ENCODE data around the gene TMEM62. TPM values are rescaled to one million over a fixed set of nuclear protein-coding genes. Genes with fewer than 3 reads are reported as not detected.

Gene TMEM62
- 2.0 TPM for polyA plus RNA-seq (2013, experiment 1 of 2)
- polyA plus RNA-seq (2013, experiment 2 of 2), result 2.4 TPM

- Histone ChIP-seq H3K4me1 (ENCODE audit: control insufficient read depth, low read depth, low read length) (no peaks in the 10 kb centered on the region), H4K5ac (ENCODE audit: low read length) (no peak within 1 kb of the TSS), H3K27me3 (ENCODE audit: insufficient read depth, low read length, poor library complexity) (peaks cover 5% of the 10 kb centered on the region), H4K8ac (ENCODE audit: low read depth, low read length) (no peak within 1 kb of the TSS), H3K18ac (ENCODE audit: low read length) (peak within 1 kb of the TSS; percentile 66), H3K79me1 (ENCODE audit: low read length) (no peaks in the 10 kb centered on the region), H3K4ac (ENCODE audit: low read depth, low read length) (no peak within 1 kb of the TSS), H3K79me2 (ENCODE audit: control insufficient read depth, insufficient read depth, low read length) (no peaks in the 10 kb centered on the region), H3K4me2 (ENCODE audit: low read length) (peak within 1 kb of the TSS; percentile 67), H3K4me3 (ENCODE audit: low read length) (peak within 1 kb of the TSS; percentile 13), H2BK120ac (ENCODE audit: low read depth, low read length) (no peak within 1 kb of the TSS), H2BK5ac (ENCODE audit: low read length) (no peak within 1 kb of the TSS), H3K27ac (ENCODE audit: low read depth, low read length) (no peak within 1 kb of the TSS), H3K36me3 (ENCODE audit: control insufficient read depth, insufficient read depth, low read length) (no peaks in the 10 kb centered on the region), H3K9ac (ENCODE audit: low read length) (peak within 1 kb of the TSS; percentile 62), H2AK5ac (ENCODE audit: low read length) (no peak within 1 kb of the TSS), H3K23ac (ENCODE audit: low read length) (peak within 1 kb of the TSS; percentile 19), H2BK15ac (replicated peaks; ENCODE audit: low read depth) (no peak within 1 kb of the TSS), H3K56ac (ENCODE audit: low read length) (peak within 1 kb of the TSS; percentile 85)
- WGBS (ENCODE audit: extremely low coverage, insufficient coverage, low lambda C conversion rate), result no CpG with 5 or more reads among the region's 66 CpGs
- peak; percentile 71 for DNase-seq
Observed at GRCh38 chr15:43133430-43134156, at the start of gene TMEM62. Gene TMEM62 (plus strand): TSS chr15:43133586. CDS start chr15:43133803, 217 bp downstream.

GRCh38 chr15:43085921-43086320, 47.5 kb upstream of the TMEM62 start:
- Histone ChIP-seq H3K4ac (ENCODE audit: low read depth, low read length) (no peak overlapping the region), H2BK120ac (ENCODE audit: low read depth, low read length) (no peak overlapping the region), H3K27me3 (ENCODE audit: insufficient read depth, low read length, poor library complexity) (no peaks in the 10 kb centered on the region), H4K5ac (ENCODE audit: low read length) (no peak overlapping the region), H3K23ac (ENCODE audit: low read length) (no peak overlapping the region), H3K36me3 (ENCODE audit: control insufficient read depth, insufficient read depth, low read length) (no peaks in the 10 kb centered on the region), H3K4me2 (ENCODE audit: low read length) (no peak overlapping the region), H3K27ac (ENCODE audit: low read depth, low read length) (no peak overlapping the region), H3K4me3 (ENCODE audit: low read length) (no peak overlapping the region), H3K9ac (ENCODE audit: low read length) (no peak overlapping the region), H4K8ac (ENCODE audit: low read depth, low read length) (no peak overlapping the region), H2BK15ac (replicated peaks; ENCODE audit: low read depth) (no peak overlapping the region), H2BK5ac (ENCODE audit: low read length) (no peak overlapping the region), H3K79me2 (ENCODE audit: control insufficient read depth, insufficient read depth, low read length) (no peaks in the 10 kb centered on the region), H3K4me1 (ENCODE audit: control insufficient read depth, low read depth, low read length) (no peaks in the 10 kb centered on the region), H2AK5ac (ENCODE audit: low read length) (no peak overlapping the region), H3K18ac (ENCODE audit: low read length) (no peak overlapping the region), H3K56ac (ENCODE audit: low read length) (no peak overlapping the region), H3K79me1 (ENCODE audit: low read length) (no peaks in the 10 kb centered on the region)
- DNase-seq, result no peak

- no peaks in the 10 kb centered on the region for H3K4me1 ChIP-seq (ENCODE audit: control insufficient read depth, low read depth, low read length)
- H3K23ac ChIP-seq (ENCODE audit: low read length), result no peak overlapping the region
- H2BK5ac ChIP-seq (ENCODE audit: low read length), result no peak overlapping the region
- no peak overlapping the region for H3K9ac ChIP-seq (ENCODE audit: low read length)
- no peaks in the 10 kb centered on the region for H3K27me3 ChIP-seq (ENCODE audit: insufficient read depth, low read length, poor library complexity)
- H3K18ac ChIP-seq (ENCODE audit: low read length), result no peak overlapping the region
- H2BK120ac ChIP-seq (ENCODE audit: low read depth, low read length), result no peak overlapping the region
- H3K27ac ChIP-seq (ENCODE audit: low read depth, low read length), result no peak overlapping the region
- no CpG with 5 or more reads among the region's 1 CpG for WGBS (ENCODE audit: extremely low coverage, insufficient coverage, low lambda C conversion rate)
- no peak overlapping the region for H3K4me2 ChIP-seq (ENCODE audit: low read length)
- H3K4ac ChIP-seq (ENCODE audit: low read depth, low read length), result no peak overlapping the region
- no peaks in the 10 kb centered on the region for H3K36me3 ChIP-seq (ENCODE audit: control insufficient read depth, insufficient read depth, low read length)
- no peak overlapping the region for H2BK15ac ChIP-seq (replicated peaks; ENCODE audit: low read depth)
- H2AK5ac ChIP-seq (ENCODE audit: low read length), result no peak overlapping the region
- no peak for DNase-seq
- H3K79me1 ChIP-seq (ENCODE audit: low read length), result no peaks in the 10 kb centered on the region
- H3K56ac ChIP-seq (ENCODE audit: low read length), result no peak overlapping the region
- H3K79me2 ChIP-seq (ENCODE audit: control insufficient read depth, insufficient read depth, low read length), result no peaks in the 10 kb centered on the region
- H3K4me3 ChIP-seq (ENCODE audit: low read length), result no peak overlapping the region
- H4K5ac ChIP-seq (ENCODE audit: low read length), result no peak overlapping the region
- no peak overlapping the region for H4K8ac ChIP-seq (ENCODE audit: low read depth, low read length)
Observed at GRCh38 chr15:43086551-43086950, 46.8 kb upstream of the TMEM62 start.

GRCh38 chr15:43091859-43092258, 41.5 kb upstream of the TMEM62 start:
- no peak overlapping the region for H3K4ac ChIP-seq (ENCODE audit: low read depth, low read length)
- no peak overlapping the region for H3K4me2 ChIP-seq (ENCODE audit: low read length)
- H4K8ac ChIP-seq (ENCODE audit: low read depth, low read length), result no peak overlapping the region
- H2BK120ac ChIP-seq (ENCODE audit: low read depth, low read length), result no peak overlapping the region
- peaks cover 6% of the 10 kb centered on the region for H3K79me2 ChIP-seq (ENCODE audit: control insufficient read depth, insufficient read depth, low read length)
- H2BK15ac ChIP-seq (replicated peaks; ENCODE audit: low read depth), result no peak overlapping the region
- H3K27ac ChIP-seq (ENCODE audit: low read depth, low read length), result no peak overlapping the region
- no peaks in the 10 kb centered on the region for H3K27me3 ChIP-seq (ENCODE audit: insufficient read depth, low read length, poor library complexity)
- H3K9ac ChIP-seq (ENCODE audit: low read length), result no peak overlapping the region
- H3K18ac ChIP-seq (ENCODE audit: low read length), result no peak overlapping the region
- H3K79me1 ChIP-seq (ENCODE audit: low read length), result peaks cover 2% of the 10 kb centered on the region
- no peak overlapping the region for H3K23ac ChIP-seq (ENCODE audit: low read length)
- no CpG with 5 or more reads among the region's 4 CpGs for WGBS (ENCODE audit: extremely low coverage, insufficient coverage, low lambda C conversion rate)
- no peak for DNase-seq
- no peaks in the 10 kb centered on the region for H3K36me3 ChIP-seq (ENCODE audit: control insufficient read depth, insufficient read depth, low read length)
- no peaks in the 10 kb centered on the region for H3K4me1 ChIP-seq (ENCODE audit: control insufficient read depth, low read depth, low read length)
- H3K4me3 ChIP-seq (ENCODE audit: low read length), result no peak overlapping the region
- no peak overlapping the region for H4K5ac ChIP-seq (ENCODE audit: low read length)
- H2AK5ac ChIP-seq (ENCODE audit: low read length), result no peak overlapping the region
- H2BK5ac ChIP-seq (ENCODE audit: low read length), result no peak overlapping the region
- H3K56ac ChIP-seq (ENCODE audit: low read length), result no peak overlapping the region

GRCh38 chr15:43093026-43093425, 40.4 kb upstream of the TMEM62 start:
- H3K79me1 ChIP-seq (ENCODE audit: low read length), result peaks cover 2% of the 10 kb centered on the region
- H3K27ac ChIP-seq (ENCODE audit: low read depth, low read length), result no peak overlapping the region
- H2BK120ac ChIP-seq (ENCODE audit: low read depth, low read length), result no peak overlapping the region
- H3K4me1 ChIP-seq (ENCODE audit: control insufficient read depth, low read depth, low read length), result no peaks in the 10 kb centered on the region
- DNase-seq, result peak; percentile 10
- no peak overlapping the region for H3K23ac ChIP-seq (ENCODE audit: low read length)
- H3K79me2 ChIP-seq (ENCODE audit: control insufficient read depth, insufficient read depth, low read length), result peaks cover 6% of the 10 kb centered on the region
- no peak overlapping the region for H3K56ac ChIP-seq (ENCODE audit: low read length)
- H3K4ac ChIP-seq (ENCODE audit: low read depth, low read length), result no peak overlapping the region
- no peaks in the 10 kb centered on the region for H3K36me3 ChIP-seq (ENCODE audit: control insufficient read depth, insufficient read depth, low read length)
- no peak overlapping the region for H3K9ac ChIP-seq (ENCODE audit: low read length)
- H3K27me3 ChIP-seq (ENCODE audit: insufficient read depth, low read length, poor library complexity), result no peaks in the 10 kb centered on the region
- no peak overlapping the region for H4K8ac ChIP-seq (ENCODE audit: low read depth, low read length)
- no peak overlapping the region for H4K5ac ChIP-seq (ENCODE audit: low read length)
- no peak overlapping the region for H3K18ac ChIP-seq (ENCODE audit: low read length)
- no peak overlapping the region for H3K4me2 ChIP-seq (ENCODE audit: low read length)
- H2AK5ac ChIP-seq (ENCODE audit: low read length), result no peak overlapping the region
- WGBS (ENCODE audit: extremely low coverage, insufficient coverage, low lambda C conversion rate), result no CpG with 5 or more reads among the region's 1 CpG
- H2BK5ac ChIP-seq (ENCODE audit: low read length), result no peak overlapping the region
- H2BK15ac ChIP-seq (replicated peaks; ENCODE audit: low read depth), result no peak overlapping the region
- no peak overlapping the region for H3K4me3 ChIP-seq (ENCODE audit: low read length)

Measured in mesendoderm (in vitro differentiated cells).